22Rv1 (cell line): ENCODE results near the gene SLC25A43.

Experiments used
- CTCF ChIP-seq: fragments of 450-650 bp; IDR thresholded peaks from 2 replicates; pipeline ENCODE4 v1.5.1; 2017; ENCODE audit warnings: mild to moderate bottlenecking
- ZFX ChIP-seq: fragments of 450-650 bp; IDR thresholded peaks from 2 replicates; pipeline ENCODE4 v1.6.1; 2017; ENCODE audit warnings: antibody characterized with exemption, borderline replicate concordance

DNA sequence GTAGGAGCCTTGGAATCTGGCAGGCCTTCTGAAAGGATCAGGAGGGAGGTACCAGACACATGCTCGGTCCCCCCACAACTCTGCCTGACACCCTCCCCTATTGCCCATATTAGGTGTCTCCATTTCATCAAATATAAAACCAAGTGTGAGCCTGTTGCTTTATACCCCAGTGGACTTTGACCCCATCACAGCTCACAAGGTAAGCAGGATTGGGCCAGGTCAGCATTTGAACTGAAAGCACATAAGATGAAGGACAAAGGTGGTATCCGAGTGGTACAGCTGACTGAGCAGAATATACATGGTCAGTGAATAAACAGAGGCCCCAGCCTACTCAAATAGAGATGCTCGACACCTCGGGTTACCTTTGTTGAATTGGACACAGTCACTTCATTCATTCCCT, 20.0 kb downstream of the SLC25A43 start:
- TF ChIP-seq CTCF (no peak), ZFX (no peak)
